Naive thymus-derived CD8-positive, alpha-beta T cell (primary cell): ENCODE measurements around the gene CHRNB2. TPM values are rescaled to one million over a fixed set of nuclear protein-coding genes. Genes with fewer than 3 reads are reported as not detected.
A peak's percentile ranks its signal among the peaks of the same experiment; 100 is the strongest.

Source experiments
- ATAC-seq, 2 donors: fragments of 150-1000 bp; cut with Tn5 transposase in 1 of 2; sonication (Bioruptor Pico), chemical (Tn5 transposase) in 1 of 2; 1 replicate in 1 of 2; 2 replicates in 1 of 2; pipeline ENCODE4 v1.10.0; 2021; ENCODE audit warnings: mild to moderate bottlenecking in 2 of 2, moderate library complexity in 2 of 2
- POLR2A ChIA-PET: fragments of 350-600 bp; sonication (Branson Sonifier 250); formaldehyde crosslinking; loops from one replicate; lab custom pipeline; 2021; ENCODE audit warnings: antibody characterized with exemption; lab: Charles Lee
- DNase-seq, 10 donors: peaks; one replicate each; pipeline versions ENCODE4 v3.0.0 to v3.0.0-alpha.2; 2020 to 2022
- H3K27ac Mint-ChIP-seq, 10 donors: one replicate each; pipeline ENCODE4 v1.8.0; 2020 to 2022; ENCODE audit warnings: mild to moderate bottlenecking in 10 of 10, mixed read lengths in 10 of 10, moderate library complexity in 4 of 10, inconsistent platforms in 1 of 10
- H3K27me3 Mint-ChIP-seq, 5 donors: one replicate each; pipeline ENCODE4 v1.8.0; 2021 to 2022; ENCODE audit warnings: mixed read lengths in 5 of 5
- H3K36me3 Mint-ChIP-seq, 3 donors: one replicate each; pipeline ENCODE4 v1.8.0; 2020 to 2022; ENCODE audit warnings: mixed read lengths in 3 of 3, mild to moderate bottlenecking in 2 of 3, inconsistent platforms in 1 of 3
- H3K4me1 Mint-ChIP-seq, 4 donors: one replicate each; pipeline ENCODE4 v1.8.0; 2021 to 2022; ENCODE audit warnings: mixed read lengths in 4 of 4
- H3K4me3 Mint-ChIP-seq, 10 donors: one replicate each; pipeline ENCODE4 v1.8.0; 2020 to 2022; ENCODE audit warnings: mild to moderate bottlenecking in 10 of 10, mixed read lengths in 10 of 10, moderate library complexity in 6 of 10, inconsistent platforms in 1 of 10
- H3K9me3 Mint-ChIP-seq, 9 donors: one replicate each; pipeline ENCODE4 v1.8.0; 2020 to 2022; ENCODE audit warnings: mixed read lengths in 9 of 9, mild to moderate bottlenecking in 3 of 9, inconsistent platforms in 1 of 9, moderate library complexity in 1 of 9
- polyA plus RNA-seq, 3 donors: library from polyadenylated mRNA; unstranded; fragments of 300-500 nt; fragmentation: Illumina TruSeq; gene quantifications; one replicate each; pipeline ENCODE4 v1.2.3, GENCODE V29; 2021
- total RNA-seq, 8 experiments: library from RNA in 2 of 8; stranded (reverse) in 2 of 8; gene quantifications; one replicate each; pipeline ENCODE4 v1.2.3 and lab custom pipeline; 2021 to 2026

The CHRNB2 gene
- total and polyA plus RNA-seq, 5 experiments from 2014 or later: 0.03 TPM; not detected in 4

DNA sequence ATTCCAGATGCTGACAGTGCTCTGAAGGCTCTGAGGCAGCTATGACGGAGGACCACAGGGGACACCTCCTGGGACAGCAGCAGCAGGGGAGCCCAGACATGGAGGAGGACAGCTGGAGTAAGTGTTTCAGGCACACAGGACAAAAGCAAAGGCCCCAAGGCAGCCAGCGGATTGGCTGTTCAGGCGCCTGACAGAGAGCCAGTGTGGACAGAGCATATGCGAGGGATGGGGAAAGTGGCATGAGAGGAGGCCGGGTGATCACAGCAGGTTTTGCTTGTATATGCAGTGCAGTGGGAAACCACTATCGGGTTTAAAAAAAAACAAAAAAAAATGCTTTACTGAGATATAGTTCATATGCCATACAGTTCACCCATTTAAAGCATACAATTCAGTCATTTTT, 19.1 kb downstream of the CHRNB2 start:
- DNase-seq (peak in 1 of 10 donors; percentile 43), ATAC-seq (no peak)
- POLR2A ChIA-PET: no interaction called here
- Mint-ChIP-seq H3K27ac (peak overlapping the region in 3 of 10 donors; percentile 14 to 43 (median 26)), H3K36me3 (peaks cover 12 to 99% (median 30%) of the 10 kb centered on the region in 3 donors), H3K4me3 (no peak overlapping the region), H3K9me3 (no peaks in the 10 kb centered on the region), H3K27me3 (no peaks in the 10 kb centered on the region), H3K4me1 (peaks cover 0 to 5% (median 2%) of the 10 kb centered on the region in 4 donors)

GRCh38 chr1:154589780-154590179, 22.2 kb downstream of the CHRNB2 start:
- ATAC-seq (no peak), DNase-seq (no peak)
- no peaks in the 10 kb centered on the region for H3K27me3 Mint-ChIP-seq
- peaks cover 12 to 99% (median 32%) of the 10 kb centered on the region in 3 donors for H3K36me3 Mint-ChIP-seq
- no peak overlapping the region for H3K4me3 Mint-ChIP-seq
- POLR2A ChIA-PET: interaction anchor here (0.6 to 0.8 kb wide), 2 partner anchors 25 to 175 kb away, joined by 3 to 5 read pairs; no protein-coding TSS in a partner anchor
- peaks cover 0 to 12% (median 7%) of the 10 kb centered on the region in 4 donors for H3K4me1 Mint-ChIP-seq
- peak overlapping the region in 3 of 10 donors; percentile 40 to 47 (median 43) for H3K27ac Mint-ChIP-seq
- no peaks in the 10 kb centered on the region for H3K9me3 Mint-ChIP-seq

DNA sequence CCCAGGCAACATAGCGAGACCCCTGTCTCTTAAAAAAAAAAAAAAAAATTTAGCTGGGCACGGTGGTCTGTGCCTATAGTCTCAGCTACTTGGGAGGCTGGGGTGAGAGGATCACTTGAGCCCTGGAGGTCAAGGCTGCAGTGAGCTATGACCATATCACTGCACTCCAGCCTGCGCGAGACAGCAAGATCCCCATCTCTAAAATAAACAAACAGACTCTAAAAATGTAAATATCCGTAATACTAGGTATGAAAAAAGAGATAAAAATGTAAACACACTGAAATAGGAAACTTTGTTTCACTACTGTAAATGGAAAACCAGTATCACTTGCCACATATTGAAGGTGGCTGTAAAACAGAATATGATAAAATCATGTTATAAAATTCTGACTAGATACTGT, 23.2 kb downstream of the CHRNB2 start:
- peaks cover 0 to 9% (median 7%) of the 10 kb centered on the region in 4 donors for H3K4me1 Mint-ChIP-seq
- H3K27me3 Mint-ChIP-seq: no peaks in the 10 kb centered on the region
- DNase-seq: no peak
- H3K27ac Mint-ChIP-seq: peak overlapping the region in 1 of 10 donors; percentile 13
- no peak overlapping the region for H3K4me3 Mint-ChIP-seq
- H3K9me3 Mint-ChIP-seq: no peaks in the 10 kb centered on the region
- POLR2A ChIA-PET: no interaction called here
- ATAC-seq: no peak
- H3K36me3 Mint-ChIP-seq: peaks cover 5 to 95% (median 33%) of the 10 kb centered on the region in 3 donors

DNA sequence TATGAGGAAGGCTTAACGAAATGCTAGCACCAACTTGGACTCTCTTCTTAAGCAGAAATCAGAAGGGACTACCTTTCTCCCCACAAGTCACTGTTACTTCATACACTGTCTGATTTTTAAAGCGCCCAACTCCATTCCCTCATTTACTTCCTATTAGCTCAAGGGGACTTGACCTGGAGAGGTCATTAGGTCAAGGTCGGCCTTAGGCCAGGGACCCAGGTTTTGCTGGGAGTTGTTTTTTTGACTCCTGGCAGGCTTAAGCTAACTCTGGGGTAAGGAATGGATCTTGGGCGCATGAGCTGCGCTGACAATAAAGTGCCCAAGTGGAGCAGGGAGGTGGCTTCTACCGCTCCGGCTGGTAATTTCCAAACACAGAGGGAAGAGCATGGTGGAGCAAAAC, 23.6 kb downstream of the CHRNB2 start:
- Mint-ChIP-seq H3K27ac (peak overlapping the region in 1 of 10 donors; percentile 21), H3K36me3 (peaks cover 4 to 95% (median 30%) of the 10 kb centered on the region in 3 donors), H3K9me3 (no peaks in the 10 kb centered on the region), H3K27me3 (no peaks in the 10 kb centered on the region), H3K4me1 (peaks cover 0 to 9% (median 7%) of the 10 kb centered on the region in 4 donors), H3K4me3 (no peak overlapping the region)
- POLR2A ChIA-PET: no interaction called here
- no peak for ATAC-seq
- peak in 1 of 10 donors; percentile 45 for DNase-seq

DNA sequence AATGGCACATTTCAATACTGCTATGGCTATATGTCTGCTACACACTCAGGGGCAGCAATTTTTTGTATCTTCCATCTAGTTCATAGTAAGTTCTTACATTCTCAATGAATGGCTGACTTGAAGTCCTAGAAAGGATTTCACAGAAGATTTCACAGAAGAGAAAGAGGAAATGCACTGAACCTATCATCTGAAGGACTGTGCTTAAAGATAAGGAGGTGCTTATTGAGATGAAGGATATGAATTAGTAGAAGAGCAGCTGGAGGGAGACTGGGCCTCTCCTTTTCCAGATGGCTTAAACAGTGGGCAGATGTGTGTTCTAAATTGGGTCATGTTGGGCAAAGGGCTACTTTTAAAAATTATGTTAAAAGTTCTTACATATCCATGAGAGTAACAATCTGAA, 25.8 kb downstream of the CHRNB2 start:
- Mint-ChIP-seq H3K36me3 (peaks cover 0 to 95% (median 27%) of the 10 kb centered on the region in 3 donors), H3K9me3 (no peaks in the 10 kb centered on the region), H3K4me3 (no peak overlapping the region), H3K27me3 (no peaks in the 10 kb centered on the region), H3K4me1 (peaks cover under 1 to 16% (median 9%) of the 10 kb centered on the region in 4 donors), H3K27ac (peak overlapping the region in 6 of 10 donors; percentile 2 to 84 (median 31))
- no peak for ATAC-seq
- DNase-seq: no peak
- POLR2A ChIA-PET: no interaction called here

GRCh38 chr1:154594811-154595210, 27.2 kb downstream of the CHRNB2 start:
- Mint-ChIP-seq H3K36me3 (peaks cover 0 to 95% (median 21%) of the 10 kb centered on the region in 3 donors), H3K4me3 (no peak overlapping the region), H3K27ac (peak overlapping the region in 2 of 10 donors; percentile 1 to 26), H3K9me3 (no peaks in the 10 kb centered on the region), H3K4me1 (peaks cover 12 to 24% (median 14%) of the 10 kb centered on the region in 4 donors), H3K27me3 (no peaks in the 10 kb centered on the region)
- POLR2A ChIA-PET: no interaction called here
- ATAC-seq (no peak), DNase-seq (no peak)

- ATAC-seq (no peak), DNase-seq (no peak)
- H3K9me3 Mint-ChIP-seq: no peaks in the 10 kb centered on the region
- POLR2A ChIA-PET: interaction anchor here (1.1 kb wide), 1 partner anchor 10 kb away, joined by 5 read pairs; no protein-coding TSS in a partner anchor
- no peak overlapping the region for H3K4me3 Mint-ChIP-seq
- peak overlapping the region in 1 of 10 donors; percentile 6 for H3K27ac Mint-ChIP-seq
- H3K4me1 Mint-ChIP-seq: peaks cover 17 to 32% (median 21%) of the 10 kb centered on the region in 4 donors
- no peaks in the 10 kb centered on the region for H3K27me3 Mint-ChIP-seq
- peaks cover 0 to 95% (median 16%) of the 10 kb centered on the region in 3 donors for H3K36me3 Mint-ChIP-seq
Measured at GRCh38 chr1:154595621-154596020, 28.0 kb downstream of the CHRNB2 start.

- Mint-ChIP-seq H3K27me3 (no peaks in the 10 kb centered on the region), H3K4me1 (peaks cover 18 to 63% (median 53%) of the 10 kb centered on the region in 4 donors), H3K36me3 (peaks cover 0 to 89% (median 18%) of the 10 kb centered on the region in 3 donors), H3K27ac (peak overlapping the region in 7 of 10 donors; percentile 14 to 81 (median 60)), H3K4me3 (no peak overlapping the region), H3K9me3 (no peaks in the 10 kb centered on the region)
- POLR2A ChIA-PET: no interaction called here
- DNase-seq (no peak), ATAC-seq (no peak)
Measured at GRCh38 chr1:154598871-154599635, 31.5 kb downstream of the CHRNB2 start.

DNA sequence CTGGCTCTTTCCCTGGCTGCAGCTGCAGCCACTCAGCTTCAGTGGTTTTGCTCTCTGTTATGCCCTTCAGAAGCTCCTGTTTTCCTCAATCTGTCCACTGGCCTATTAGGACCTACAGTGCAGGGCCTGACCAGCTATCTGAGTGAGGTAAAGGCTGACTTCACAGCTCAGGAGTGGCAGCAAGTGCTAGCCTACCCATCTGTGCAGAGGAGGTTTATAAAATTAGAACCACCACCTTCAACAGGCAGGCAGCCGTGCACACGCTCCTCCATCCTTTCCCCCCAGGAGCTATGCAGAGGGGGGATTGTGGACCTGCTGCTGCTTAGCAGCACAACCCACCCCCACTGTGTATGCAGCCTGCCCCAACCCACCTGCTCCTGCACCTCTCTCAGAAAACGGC, 32.1 kb downstream of the CHRNB2 start:
- POLR2A ChIA-PET: no interaction called here

GRCh38 chr1:154603317-154603716, 35.7 kb downstream of the CHRNB2 start:
- H3K4me1 Mint-ChIP-seq: peaks cover 38 to 90% (median 82%) of the 10 kb centered on the region in 4 donors
- no peak for DNase-seq
- peak overlapping the region in 9 of 10 donors; percentile 63 to 98 (median 83) for H3K27ac Mint-ChIP-seq
- peaks cover 0 to 70% (median 8%) of the 10 kb centered on the region in 3 donors for H3K36me3 Mint-ChIP-seq
- H3K27me3 Mint-ChIP-seq: no peaks in the 10 kb centered on the region
- no peak for ATAC-seq
- H3K9me3 Mint-ChIP-seq: no peaks in the 10 kb centered on the region
- POLR2A ChIA-PET: interaction anchor here (0.5 kb wide), 1 partner anchor 728 kb away, joined by 5 read pairs; no protein-coding TSS in a partner anchor
- peak overlapping the region in 2 of 10 donors; percentile 15 to 52 for H3K4me3 Mint-ChIP-seq

More for the DNA sequence above, 32.1 kb downstream of the CHRNB2 start:
- ATAC-seq: no peak
- DNase-seq: no peak
- Mint-ChIP-seq H3K27ac (peak overlapping the region in 4 of 10 donors; percentile 20 to 57 (median 36)), H3K36me3 (peaks cover 0 to 86% (median 18%) of the 10 kb centered on the region in 3 donors), H3K9me3 (no peaks in the 10 kb centered on the region), H3K4me1 (peaks cover 23 to 64% (median 58%) of the 10 kb centered on the region in 4 donors), H3K27me3 (no peaks in the 10 kb centered on the region), H3K4me3 (peak overlapping the region in 4 of 10 donors; percentile 6 to 59 (median 16))

DNA sequence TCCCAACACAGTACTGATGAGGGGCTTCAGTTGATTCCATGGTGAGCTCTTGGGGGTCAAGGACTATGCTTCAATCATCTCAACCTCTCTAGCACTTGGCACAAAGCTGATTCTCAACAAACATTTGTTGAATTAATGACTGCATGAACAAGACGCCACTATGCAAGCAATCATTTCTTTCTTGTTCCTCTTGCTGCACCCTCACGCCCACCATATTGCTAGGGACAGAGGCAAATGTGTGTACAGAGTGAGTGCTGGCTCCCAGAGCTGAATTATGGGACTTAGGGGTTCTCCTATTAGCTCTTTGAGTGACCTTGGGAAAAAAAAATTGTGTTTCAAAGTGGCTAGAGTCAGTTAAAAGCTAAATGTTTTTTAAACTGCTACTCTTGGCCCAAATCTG, 38.0 kb downstream of the CHRNB2 start:
- Mint-ChIP-seq H3K4me3 (peak overlapping the region in 9 of 10 donors; percentile 48 to 100 (median 95)), H3K27me3 (no peaks in the 10 kb centered on the region), H3K36me3 (peaks cover 0 to 49% (median 8%) of the 10 kb centered on the region in 3 donors), H3K9me3 (no peaks in the 10 kb centered on the region), H3K4me1 (peaks cover 46 to 90% (median 84%) of the 10 kb centered on the region in 4 donors), H3K27ac (peak overlapping the region; percentile 50 to 98 (median 78))
- ATAC-seq (no peak), DNase-seq (no peak)
- POLR2A ChIA-PET: interaction anchor here (0.7 to 7.2 kb wide), 4 partner anchors 10 to 186 kb away, joined by 3 to 63 read pairs (median 5); no protein-coding TSS in a partner anchor

GRCh38 chr1:154607106-154607608, 39.6 kb downstream of the CHRNB2 start:
- H3K4me3 Mint-ChIP-seq: peak overlapping the region; percentile 93 to 100 (median 97)

More at GRCh38 chr1:154607106-154607608, 39.6 kb downstream of the CHRNB2 start:
- POLR2A ChIA-PET: interaction anchor here (0.7 to 7.2 kb wide), 6 partner anchors 9 to 1057 kb away, joined by 3 to 63 read pairs (median 3); no protein-coding TSS in a partner anchor
- DNase-seq (peak in 2 of 10 donors; percentile 11 to 12), ATAC-seq (peak in 1 of 2 donors; percentile 19)
- H3K27me3 Mint-ChIP-seq: no peaks in the 10 kb centered on the region
- H3K9me3 Mint-ChIP-seq: no peaks in the 10 kb centered on the region
- peaks cover 0 to 33% (median 0%) of the 10 kb centered on the region in 3 donors for H3K36me3 Mint-ChIP-seq
- peak overlapping the region; percentile 96 to 100 (median 98) for H3K27ac Mint-ChIP-seq
- H3K4me1 Mint-ChIP-seq: peaks cover 43 to 88% (median 80%) of the 10 kb centered on the region in 4 donors
